Transverse colon (tissue), 3 donors: ENCODE measurements around the gene FAM83F.

ENCODE experiments used
- CTCF ChIP-seq, 5 experiments: fragments of 200-600 bp in 3 of 5; fragments of 450-650 bp in 2 of 5; sonication (generic) in 3 of 5; IDR thresholded peaks; 1 replicate in 2 of 5; 2 replicates in 3 of 5; pipeline ENCODE4 v1.5.1; 2016 to 2017; ENCODE audit warnings: antibody characterized with exemption in 5 of 5, inconsistent platforms in 3 of 5, mild to moderate bottlenecking in 2 of 5, moderate library complexity in 1 of 5
- EP300 ChIP-seq: sonication (generic); formaldehyde crosslinking; IDR thresholded peaks from one replicate; pipeline ENCODE4 v1.6.1; 2017; ENCODE audit warnings: antibody characterized with exemption, low read depth

DNA sequence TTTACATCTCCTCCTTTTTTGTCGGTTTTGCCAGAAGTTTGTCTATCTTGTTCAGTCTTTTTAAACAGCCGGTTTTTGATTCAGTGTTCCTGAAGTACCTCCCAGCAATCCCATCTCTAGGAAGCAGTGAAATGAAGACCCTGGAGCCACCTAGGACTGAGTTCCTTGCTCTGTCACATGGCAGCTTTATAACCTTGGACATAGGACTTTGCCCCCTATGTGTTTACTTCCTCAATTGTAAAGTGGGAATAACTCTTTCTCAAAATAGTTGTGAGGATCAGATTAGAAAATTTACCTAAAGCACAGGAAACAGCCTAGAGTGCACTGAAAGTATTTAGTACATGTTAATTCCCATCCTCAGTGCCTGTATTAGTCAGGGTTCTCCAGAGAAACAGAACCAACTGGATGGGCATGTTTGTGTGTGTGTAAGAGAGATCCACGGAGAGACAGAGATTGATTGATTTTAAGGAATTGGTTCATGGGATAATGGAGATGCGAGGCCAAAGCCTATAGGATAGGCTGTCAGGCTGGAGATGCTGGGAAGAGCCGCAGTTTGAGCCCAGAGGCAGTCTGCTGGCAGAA is 20.0 kb downstream of the FAM83F start:
- no peak for TF ChIP-seq CTCF (IDR thresholded peaks at IDR 0.05)
- no peak for TF ChIP-seq EP300
